ENCODE results near the gene FAM76B. TPM values are rescaled to one million over a fixed set of nuclear protein-coding genes. Genes with fewer than 3 reads are reported as not detected.

The FAM76B gene
- total and polyA plus RNA-seq, 9 donors = 16.7 to 31.7 (median 21.8) TPM

- TF ChIP-seq POLR2A (IDR thresholded peaks at IDR 0.05) = no peak
- TF ChIP-seq EP300 (IDR thresholded peaks at IDR 0.05) = no peak
- TF ChIP-seq CTCF (IDR thresholded peaks at IDR 0.05) = no peak
- no peak overlapping the region for H3K4me3 ChIP-seq
- 94 to 95% (median 95%) methylated on average over 3 of the region's 3 CpGs for WGBS, 3 donors
- no peak overlapping the region for H3K27ac ChIP-seq
- no peaks in the 10 kb centered on the region for H3K9me3 ChIP-seq
- H3K27me3 ChIP-seq = no peaks in the 10 kb centered on the region
- no peak for DNase-seq
- H3K4me1 ChIP-seq (ENCODE audit: insufficient read depth) = peaks cover 7% of the 10 kb centered on the region
- intact Hi-C loops (cut with DNase I) = no loop called here
- no peaks in the 10 kb centered on the region for H3K36me3 ChIP-seq
Measured at GRCh38 chr11:95795627-95796295, 6.2 kb upstream of the FAM76B start.

GRCh38 chr11:95794086-95794485 is 4.5 kb upstream of the FAM76B start:
- H3K9me3 ChIP-seq = no peaks in the 10 kb centered on the region
- no peak for DNase-seq
- no peak overlapping the region for H3K4me3 ChIP-seq
- WGBS, 3 donors = 90 to 93% (median 90%) methylated on average over 5 of the region's 5 CpGs
- TF ChIP-seq EP300 (IDR thresholded peaks at IDR 0.05) (no peak), CTCF (IDR thresholded peaks at IDR 0.05) (no peak), POLR2A (IDR thresholded peaks at IDR 0.05) (no peak)
- peaks cover 7% of the 10 kb centered on the region for H3K4me1 ChIP-seq (ENCODE audit: insufficient read depth)
- intact Hi-C loops (cut with DNase I) = no loop called here
- no peak overlapping the region for H3K27ac ChIP-seq
- no peaks in the 10 kb centered on the region for H3K27me3 ChIP-seq
- no peaks in the 10 kb centered on the region for H3K36me3 ChIP-seq

GRCh38 chr11:95793116-95793515 is 3.5 kb upstream of the FAM76B start:
- intact Hi-C loops (cut with DNase I) = no loop called here
- TF ChIP-seq CTCF (IDR thresholded peaks at IDR 0.05) = no peak
- no peak for TF ChIP-seq POLR2A (IDR thresholded peaks at IDR 0.05)
- TF ChIP-seq EP300 (IDR thresholded peaks at IDR 0.05) = no peak
- no peaks in the 10 kb centered on the region for H3K36me3 ChIP-seq
- peaks cover 8% of the 10 kb centered on the region for H3K4me1 ChIP-seq (ENCODE audit: insufficient read depth)
- H3K27ac ChIP-seq = no peak overlapping the region
- no peaks in the 10 kb centered on the region for H3K9me3 ChIP-seq
- 83 to 95% (median 93%) methylated on average over 4 of the region's 4 CpGs for WGBS, 3 donors
- no peak for DNase-seq
- no peaks in the 10 kb centered on the region for H3K27me3 ChIP-seq
- H3K4me3 ChIP-seq = no peak overlapping the region

GRCh38 chr11:95792700-95793099 is 3.1 kb upstream of the FAM76B start:
- peaks cover 8% of the 10 kb centered on the region for H3K4me1 ChIP-seq (ENCODE audit: insufficient read depth)
- H3K36me3 ChIP-seq = no peaks in the 10 kb centered on the region
- intact Hi-C loops (cut with DNase I) = no loop called here
- H3K9me3 ChIP-seq = no peaks in the 10 kb centered on the region
- DNase-seq = no peak
- WGBS, 3 donors = 91 to 94% (median 93%) methylated on average over 7 of the region's 7 CpGs
- no peaks in the 10 kb centered on the region for H3K27me3 ChIP-seq
- no peak overlapping the region for H3K4me3 ChIP-seq
- TF ChIP-seq EP300 (IDR thresholded peaks at IDR 0.05) (no peak), POLR2A (IDR thresholded peaks at IDR 0.05) (no peak), CTCF (IDR thresholded peaks at IDR 0.05) (no peak)
- H3K27ac ChIP-seq = no peak overlapping the region
